ENCODE data around the gene RGMA.

DNA sequence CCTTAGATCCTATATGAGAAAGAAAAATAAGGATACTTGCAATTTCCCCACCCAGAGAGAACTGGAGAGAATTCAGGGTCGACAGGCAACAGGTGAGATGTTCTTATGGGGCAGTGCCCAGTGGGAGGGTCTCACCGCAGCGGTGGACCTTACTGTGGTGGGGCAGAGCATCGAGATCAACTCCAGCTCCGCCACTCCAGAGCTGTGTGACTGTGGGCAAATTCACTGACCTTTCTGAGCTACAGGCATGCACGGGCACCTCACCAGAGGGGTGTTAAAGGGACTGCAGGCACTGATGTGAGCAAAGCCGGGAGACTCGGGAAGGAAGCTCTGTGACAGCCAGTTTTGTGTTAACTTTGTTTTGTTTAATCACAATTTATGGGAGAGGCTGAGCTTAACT is 30.9 kb downstream of the RGMA start:
- no peak for TF ChIP-seq ELF1 (IDR thresholded peaks at IDR 0.05; ENCODE audit: borderline replicate concordance, low read depth)
- TF ChIP-seq POLR2A (IDR thresholded peaks at IDR 0.05; ENCODE audit: borderline replicate concordance, extremely low read depth, insufficient read depth, insufficient read length), result no peak
- TF ChIP-seq, protein P1, sequence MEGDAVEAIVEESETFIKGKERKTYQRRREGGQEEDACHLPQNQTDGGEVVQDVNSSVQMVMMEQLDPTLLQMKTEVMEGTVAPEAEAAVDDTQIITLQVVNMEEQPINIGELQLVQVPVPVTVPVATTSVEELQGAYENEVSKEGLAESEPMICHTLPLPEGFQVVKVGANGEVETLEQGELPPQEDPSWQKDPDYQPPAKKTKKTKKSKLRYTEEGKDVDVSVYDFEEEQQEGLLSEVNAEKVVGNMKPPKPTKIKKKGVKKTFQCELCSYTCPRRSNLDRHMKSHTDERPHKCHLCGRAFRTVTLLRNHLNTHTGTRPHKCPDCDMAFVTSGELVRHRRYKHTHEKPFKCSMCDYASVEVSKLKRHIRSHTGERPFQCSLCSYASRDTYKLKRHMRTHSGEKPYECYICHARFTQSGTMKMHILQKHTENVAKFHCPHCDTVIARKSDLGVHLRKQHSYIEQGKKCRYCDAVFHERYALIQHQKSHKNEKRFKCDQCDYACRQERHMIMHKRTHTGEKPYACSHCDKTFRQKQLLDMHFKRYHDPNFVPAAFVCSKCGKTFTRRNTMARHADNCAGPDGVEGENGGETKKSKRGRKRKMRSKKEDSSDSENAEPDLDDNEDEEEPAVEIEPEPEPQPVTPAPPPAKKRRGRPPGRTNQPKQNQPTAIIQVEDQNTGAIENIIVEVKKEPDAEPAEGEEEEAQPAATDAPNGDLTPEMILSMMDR (IDR thresholded peaks at IDR 0.05 in 2 of 3, conservative IDR thresholded peaks at IDR 0.05 in 1 of 3; ENCODE audit: borderline replicate concordance in 1 of 3, insufficient read depth in 1 of 3, low read depth in 2 of 3, low read length in 2 of 3), result no peak
- TF ChIP-seq POLR2AphosphoS5 (IDR thresholded peaks at IDR 0.05; ENCODE audit: low read depth, low read length), result no peak
- TF ChIP-seq RAD21 (IDR thresholded peaks at IDR 0.05; ENCODE audit: low read depth), result no peak
- TF ChIP-seq YY1 (IDR thresholded peaks at IDR 0.05; ENCODE audit: extremely low read depth, insufficient replicate concordance, low read depth, low read length), result no peak
- TF ChIP-seq CEBPB (IDR thresholded peaks at IDR 0.05; ENCODE audit: low read depth), result no peak
- TF ChIP-seq EZH2 (IDR thresholded peaks at IDR 0.05), result no peak
- no peak for TF ChIP-seq SRF (IDR thresholded peaks at IDR 0.05; ENCODE audit: low read depth)
- TF ChIP-seq, protein P2, sequence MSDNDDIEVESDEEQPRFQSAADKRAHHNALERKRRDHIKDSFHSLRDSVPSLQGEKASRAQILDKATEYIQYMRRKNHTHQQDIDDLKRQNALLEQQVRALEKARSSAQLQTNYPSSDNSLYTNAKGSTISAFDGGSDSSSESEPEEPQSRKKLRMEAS (IDR thresholded peaks at IDR 0.05), result no peak
- TF ChIP-seq EZH2phosphoT487 (IDR thresholded peaks at IDR 0.05; ENCODE audit: borderline replicate concordance), result no peak
- TF ChIP-seq, protein P3, sequence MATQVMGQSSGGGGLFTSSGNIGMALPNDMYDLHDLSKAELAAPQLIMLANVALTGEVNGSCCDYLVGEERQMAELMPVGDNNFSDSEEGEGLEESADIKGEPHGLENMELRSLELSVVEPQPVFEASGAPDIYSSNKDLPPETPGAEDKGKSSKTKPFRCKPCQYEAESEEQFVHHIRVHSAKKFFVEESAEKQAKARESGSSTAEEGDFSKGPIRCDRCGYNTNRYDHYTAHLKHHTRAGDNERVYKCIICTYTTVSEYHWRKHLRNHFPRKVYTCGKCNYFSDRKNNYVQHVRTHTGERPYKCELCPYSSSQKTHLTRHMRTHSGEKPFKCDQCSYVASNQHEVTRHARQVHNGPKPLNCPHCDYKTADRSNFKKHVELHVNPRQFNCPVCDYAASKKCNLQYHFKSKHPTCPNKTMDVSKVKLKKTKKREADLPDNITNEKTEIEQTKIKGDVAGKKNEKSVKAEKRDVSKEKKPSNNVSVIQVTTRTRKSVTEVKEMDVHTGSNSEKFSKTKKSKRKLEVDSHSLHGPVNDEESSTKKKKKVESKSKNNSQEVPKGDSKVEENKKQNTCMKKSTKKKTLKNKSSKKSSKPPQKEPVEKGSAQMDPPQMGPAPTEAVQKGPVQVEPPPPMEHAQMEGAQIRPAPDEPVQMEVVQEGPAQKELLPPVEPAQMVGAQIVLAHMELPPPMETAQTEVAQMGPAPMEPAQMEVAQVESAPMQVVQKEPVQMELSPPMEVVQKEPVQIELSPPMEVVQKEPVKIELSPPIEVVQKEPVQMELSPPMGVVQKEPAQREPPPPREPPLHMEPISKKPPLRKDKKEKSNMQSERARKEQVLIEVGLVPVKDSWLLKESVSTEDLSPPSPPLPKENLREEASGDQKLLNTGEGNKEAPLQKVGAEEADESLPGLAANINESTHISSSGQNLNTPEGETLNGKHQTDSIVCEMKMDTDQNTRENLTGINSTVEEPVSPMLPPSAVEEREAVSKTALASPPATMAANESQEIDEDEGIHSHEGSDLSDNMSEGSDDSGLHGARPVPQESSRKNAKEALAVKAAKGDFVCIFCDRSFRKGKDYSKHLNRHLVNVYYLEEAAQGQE (IDR thresholded peaks at IDR 0.05; ENCODE audit: low read depth), result no peak
